Measurements from ENCODE around the gene CD99. TPM values are rescaled to one million over a fixed set of nuclear protein-coding genes. Genes with fewer than 3 reads are reported as not detected.
A peak's percentile ranks its signal among the peaks of the same experiment; 100 is the strongest.
"Not testable (repeated sequence)": the region's sequence is repeated elsewhere in the genome, so short reads cannot be mapped to it uniquely, and the experiment has no call there.

The CD99 gene
- total and polyA plus RNA-seq, 7 experiments from 2014 or later = 112 to 293 (median 179) TPM

GRCh38 chrX:2732076-2732475, 41.0 kb downstream of the CD99 start:
- Mint-ChIP-seq H3K4me3 (no peak overlapping the region), H3K27ac (peak overlapping the region in 3 of 9 donors; percentile 14 to 81 (median 68)), H3K27me3 (no peaks in the 10 kb centered on the region), H3K36me3 (peaks cover 19 to 58% (median 46%) of the 10 kb centered on the region in 5 donors), H3K4me1 (peaks cover 0 to 15% (median 8%) of the 10 kb centered on the region in 7 donors), H3K9me3 (peaks cover 0 to 3% (median 0%) of the 10 kb centered on the region in 11 donors)
- Histone ChIP-seq H3K27ac (ENCODE audit: low read depth, low read length) (no peak overlapping the region), H3K4me1 (ENCODE audit: control insufficient read depth in 2 of 2, insufficient read depth in 2 of 2, low read length in 2 of 2) (no peaks in the 10 kb centered on the region), H3K36me3 (ENCODE audit: control insufficient read depth in 2 of 3, insufficient read depth in 3 of 3, low read length in 3 of 3) (peaks cover 0 to 56% (median 5%) of the 10 kb centered on the region in 3 experiments), H3K27me3 (ENCODE audit: control insufficient read depth in 2 of 2, insufficient read depth in 2 of 2, low read length in 2 of 2) (peaks cover 0 to 4% of the 10 kb centered on the region in 2 donors), H3K4me3 (ENCODE audit: low read length) (no peak overlapping the region), H3K9me3 (ENCODE audit: control insufficient read depth in 2 of 3, low read length in 3 of 3) (no peaks in the 10 kb centered on the region)
- CTCF ChIA-PET = no interaction called here
- intact Hi-C loops (cut with micrococcal nuclease) = no loop called here
- DNase-seq = no peak
- no peak for ATAC-seq
- POLR2A ChIA-PET = no interaction called here

GRCh38 chrX:2732649-2733048, 41.6 kb downstream of the CD99 start:
- no peak overlapping the region for H3K27ac ChIP-seq (ENCODE audit: low read depth, low read length)
- no peak overlapping the region for H3K4me3 ChIP-seq (ENCODE audit: low read length)
- peaks cover 0 to 51% (median 5%) of the 10 kb centered on the region in 3 experiments for H3K36me3 ChIP-seq (ENCODE audit: control insufficient read depth in 2 of 3, insufficient read depth in 3 of 3, low read length in 3 of 3)
- H3K4me3 Mint-ChIP-seq = peak overlapping the region in 1 of 10 donors; percentile 23
- DNase-seq (no peak), ATAC-seq (no peak)
- H3K36me3 Mint-ChIP-seq = peaks cover 19 to 55% (median 45%) of the 10 kb centered on the region in 5 donors
- H3K4me1 Mint-ChIP-seq = peaks cover 0 to 15% (median 8%) of the 10 kb centered on the region in 7 donors
- intact Hi-C loops (cut with micrococcal nuclease) = no loop called here
- ChIA-PET POLR2A (no interaction called here), CTCF (no interaction called here)
- H3K27me3 Mint-ChIP-seq = no peaks in the 10 kb centered on the region
- peak overlapping the region in 5 of 9 donors; percentile 14 to 81 (median 64) for H3K27ac Mint-ChIP-seq
- peaks cover 0 to 3% (median 0%) of the 10 kb centered on the region in 11 donors for H3K9me3 Mint-ChIP-seq
- H3K4me1 ChIP-seq (ENCODE audit: control insufficient read depth in 2 of 2, insufficient read depth in 2 of 2, low read length in 2 of 2) = no peaks in the 10 kb centered on the region
- H3K27me3 ChIP-seq (ENCODE audit: control insufficient read depth in 2 of 2, insufficient read depth in 2 of 2, low read length in 2 of 2) = peaks cover 0 to 4% of the 10 kb centered on the region in 2 donors
- H3K9me3 ChIP-seq (ENCODE audit: control insufficient read depth in 2 of 3, low read length in 3 of 3) = no peaks in the 10 kb centered on the region

GRCh38 chrX:2733286-2733685, 42.2 kb downstream of the CD99 start:
- intact Hi-C loops (cut with micrococcal nuclease) = no loop called here
- Histone ChIP-seq H3K27me3 (ENCODE audit: control insufficient read depth in 2 of 2, insufficient read depth in 2 of 2, low read length in 2 of 2) (peaks cover 0 to 4% of the 10 kb centered on the region in 2 donors), H3K36me3 (ENCODE audit: control insufficient read depth in 2 of 3, insufficient read depth in 3 of 3, low read length in 3 of 3) (peaks cover 0 to 51% (median 9%) of the 10 kb centered on the region in 3 experiments), H3K27ac (ENCODE audit: low read depth, low read length) (no peak overlapping the region), H3K9me3 (ENCODE audit: control insufficient read depth in 2 of 3, low read length in 3 of 3) (no peaks in the 10 kb centered on the region), H3K4me3 (ENCODE audit: low read length) (no peak overlapping the region), H3K4me1 (ENCODE audit: control insufficient read depth in 2 of 2, insufficient read depth in 2 of 2, low read length in 2 of 2) (no peaks in the 10 kb centered on the region)
- H3K9me3 Mint-ChIP-seq = peaks cover 0 to 2% (median 0%) of the 10 kb centered on the region in 11 donors
- H3K4me1 Mint-ChIP-seq = peaks cover 0 to 15% (median 8%) of the 10 kb centered on the region in 7 donors
- no peak for ATAC-seq
- peaks cover 19 to 54% (median 46%) of the 10 kb centered on the region in 5 donors for H3K36me3 Mint-ChIP-seq
- H3K4me3 Mint-ChIP-seq = no peak overlapping the region
- H3K27ac Mint-ChIP-seq = peak overlapping the region in 2 of 9 donors; percentile 33 to 48
- ChIA-PET CTCF (no interaction called here), POLR2A (no interaction called here)
- no peaks in the 10 kb centered on the region for H3K27me3 Mint-ChIP-seq
- DNase-seq = no peak

GRCh38 chrX:2735270-2735669, 44.2 kb downstream of the CD99 start:
- Histone ChIP-seq H3K36me3 (ENCODE audit: control insufficient read depth in 2 of 3, insufficient read depth in 3 of 3, low read length in 3 of 3) (peaks cover 0 to 43% (median 11%) of the 10 kb centered on the region in 3 experiments), H3K27ac (ENCODE audit: low read depth, low read length) (no peak overlapping the region), H3K27me3 (ENCODE audit: control insufficient read depth in 2 of 2, insufficient read depth in 2 of 2, low read length in 2 of 2) (peaks cover 0 to 4% of the 10 kb centered on the region in 2 donors), H3K4me3 (ENCODE audit: low read length) (no peak overlapping the region), H3K4me1 (ENCODE audit: control insufficient read depth in 2 of 2, insufficient read depth in 2 of 2, low read length in 2 of 2) (no peaks in the 10 kb centered on the region), H3K9me3 (ENCODE audit: control insufficient read depth in 2 of 3, low read length in 3 of 3) (no peaks in the 10 kb centered on the region)
- H3K36me3 Mint-ChIP-seq = peaks cover 13 to 51% (median 38%) of the 10 kb centered on the region in 5 donors
- DNase-seq = no peak
- ChIA-PET POLR2A (no interaction called here), CTCF (no interaction called here)
- ATAC-seq = no peak
- no peak overlapping the region for H3K4me3 Mint-ChIP-seq
- H3K9me3 Mint-ChIP-seq = peaks cover 0 to 2% (median 0%) of the 10 kb centered on the region in 11 donors
- no peaks in the 10 kb centered on the region for H3K27me3 Mint-ChIP-seq
- peak overlapping the region in 1 of 9 donors; percentile 43 for H3K27ac Mint-ChIP-seq
- intact Hi-C loops (cut with micrococcal nuclease) = no loop called here
- peaks cover 0 to 15% (median 8%) of the 10 kb centered on the region in 7 donors for H3K4me1 Mint-ChIP-seq

GRCh38 chrX:2740672-2741071, 49.6 kb downstream of the CD99 start:
- Mint-ChIP-seq H3K27ac (peak overlapping the region in 2 of 9 donors; percentile 11 to 67), H3K4me3 (no peak overlapping the region), H3K36me3 (peaks cover 10 to 38% (median 35%) of the 10 kb centered on the region in 5 donors), H3K9me3 (peaks cover 0 to 3% (median 0%) of the 10 kb centered on the region in 11 donors), H3K4me1 (peaks cover 0 to 4% (median 0%) of the 10 kb centered on the region in 7 donors), H3K27me3 (no peaks in the 10 kb centered on the region)
- ChIA-PET POLR2A (no interaction called here), CTCF (no interaction called here)
- intact Hi-C loops (cut with micrococcal nuclease) = no loop called here
- no peaks in the 10 kb centered on the region for H3K27me3 ChIP-seq (ENCODE audit: control insufficient read depth in 2 of 2, insufficient read depth in 2 of 2, low read length in 2 of 2)
- DNase-seq (no peak), ATAC-seq (no peak)
- H3K27ac ChIP-seq (ENCODE audit: low read depth, low read length) = no peak overlapping the region
- peaks cover 0 to 27% (median 19%) of the 10 kb centered on the region in 3 experiments for H3K36me3 ChIP-seq (ENCODE audit: control insufficient read depth in 2 of 3, insufficient read depth in 3 of 3, low read length in 3 of 3)
- H3K4me1 ChIP-seq (ENCODE audit: control insufficient read depth in 2 of 2, insufficient read depth in 2 of 2, low read length in 2 of 2) = no peaks in the 10 kb centered on the region
- no peaks in the 10 kb centered on the region for H3K9me3 ChIP-seq (ENCODE audit: control insufficient read depth in 2 of 3, low read length in 3 of 3)
- no peak overlapping the region for H3K4me3 ChIP-seq (ENCODE audit: low read length)

GRCh38 chrX:2741386-2741785, 50.3 kb downstream of the CD99 start:
- H3K9me3 ChIP-seq (ENCODE audit: control insufficient read depth in 2 of 3, low read length in 3 of 3) = no peaks in the 10 kb centered on the region
- DNase-seq = no peak
- no peaks in the 10 kb centered on the region for H3K27me3 ChIP-seq (ENCODE audit: control insufficient read depth in 2 of 2, insufficient read depth in 2 of 2, low read length in 2 of 2)
- H3K36me3 Mint-ChIP-seq = peaks cover 10 to 35% (median 32%) of the 10 kb centered on the region in 5 donors
- peak overlapping the region in 1 of 9 donors; percentile 11 for H3K27ac Mint-ChIP-seq
- ChIA-PET CTCF (no interaction called here), POLR2A (no interaction called here)
- intact Hi-C loops (cut with micrococcal nuclease) = no loop called here
- H3K4me3 Mint-ChIP-seq = no peak overlapping the region
- no peak for ATAC-seq
- H3K36me3 ChIP-seq (ENCODE audit: control insufficient read depth in 2 of 3, insufficient read depth in 3 of 3, low read length in 3 of 3) = peaks cover 0 to 27% (median 19%) of the 10 kb centered on the region in 3 experiments
- H3K4me1 ChIP-seq (ENCODE audit: control insufficient read depth in 2 of 2, insufficient read depth in 2 of 2, low read length in 2 of 2) = no peaks in the 10 kb centered on the region
- H3K27ac ChIP-seq (ENCODE audit: low read depth, low read length) = no peak overlapping the region
- no peak overlapping the region for H3K4me3 ChIP-seq (ENCODE audit: low read length)
- H3K27me3 Mint-ChIP-seq = no peaks in the 10 kb centered on the region
- H3K4me1 Mint-ChIP-seq = peaks cover 0 to 4% (median 0%) of the 10 kb centered on the region in 7 donors
- peaks cover 0 to 3% (median 0%) of the 10 kb centered on the region in 11 donors for H3K9me3 Mint-ChIP-seq

GRCh38 chrX:2746250-2746649, 55.2 kb downstream of the CD99 start:
- CTCF ChIA-PET; ATAC-seq; POLR2A ChIA-PET; H3K4me3 Mint-ChIP-seq; H3K9me3 ChIP-seq (ENCODE audit: control insufficient read depth in 2 of 3, low read length in 3 of 3); H3K27ac ChIP-seq (ENCODE audit: low read depth, low read length); H3K4me1 Mint-ChIP-seq; H3K9me3 Mint-ChIP-seq; H3K4me3 ChIP-seq (ENCODE audit: low read length); H3K4me1 ChIP-seq (ENCODE audit: control insufficient read depth in 2 of 2, insufficient read depth in 2 of 2, low read length in 2 of 2); H3K27me3 ChIP-seq (ENCODE audit: control insufficient read depth in 2 of 2, insufficient read depth in 2 of 2, low read length in 2 of 2); H3K36me3 ChIP-seq (ENCODE audit: control insufficient read depth in 2 of 3, insufficient read depth in 3 of 3, low read length in 3 of 3); H3K27me3 Mint-ChIP-seq; intact Hi-C loops (cut with micrococcal nuclease); DNase-seq: not testable (repeated sequence)
- Mint-ChIP-seq H3K27ac (peak overlapping the region in 1 of 9 donors; percentile 57), H3K36me3 (peaks cover 3 to 17% (median 12%) of the 10 kb centered on the region in 5 donors)

Measured in naive thymus-derived CD4-positive, alpha-beta T cell (primary cell).